AG04449 (cell line): ENCODE data around the gene GALNT10.

Source experiments
- CTCF ChIA-PET: fragments of 350-600 bp; formaldehyde crosslinking; extraction: SDS; loops from one replicate; lab custom pipeline; 2021; ENCODE audit warnings: antibody characterized with exemption; lab: Yijun Ruan, JAX
- POLR2A ChIA-PET: fragments of 400-600, 350-600 bp; formaldehyde crosslinking; extraction: SDS; loops from one replicate; lab custom pipeline; 2020; ENCODE audit warnings: antibody characterized with exemption, inconsistent platforms; lab: Yijun Ruan, JAX
- DNase-seq: peaks from one replicate; pipeline ENCODE4 v3.0.0-alpha.2; 2010; ENCODE audit warnings: low read depth, low spot score
- H3K4me3 ChIP-seq: 2 replicates; pipeline ENCODE4 v1.5.1; 2011; ENCODE audit warnings: low read depth, mild to moderate bottlenecking, control low read depth, low read length
- CTCF ChIP-seq: IDR thresholded peaks from one replicate; pipeline ENCODE4 v1.5.1; 2011; ENCODE audit warnings: mild to moderate bottlenecking, moderate library complexity, low read length, control low read depth, inconsistent platforms; ENCODE audit not compliant: insufficient read depth; ENCODE audit errors: missing control alignments

Gene GALNT10

GRCh38 chr5:154386952-154387629 is 196.6 kb downstream of the GALNT10 start:
- H3K4me3 ChIP-seq: no peak overlapping the region
- CTCF ChIA-PET: interaction anchor here (1.4 to 2.0 kb wide), 4 partner anchors 17 to 315 kb away, joined by 3 to 5 read pairs (median 4); no protein-coding TSS in a partner anchor
- POLR2A ChIA-PET: no interaction called here
- no peak for TF ChIP-seq CTCF
- no peak for DNase-seq

GRCh38 chr5:154388842-154389241 is 198.3 kb downstream of the GALNT10 start:
- no peak for TF ChIP-seq CTCF
- CTCF ChIA-PET: no interaction called here
- POLR2A ChIA-PET: no interaction called here
- no peak overlapping the region for H3K4me3 ChIP-seq
- no peak for DNase-seq

- ChIA-PET POLR2A (no interaction called here), CTCF (interaction anchor here (1.2 to 3.1 kb wide), 2 partner anchors 14 to 71 kb away, joined by 3 to 15 read pairs; no protein-coding TSS in a partner anchor)
- DNase-seq: no peak
- H3K4me3 ChIP-seq: no peak overlapping the region
- no peak for TF ChIP-seq CTCF
These were observed 199.6 kb downstream of the GALNT10 start for GRCh38 chr5:154390096-154390495.

- ChIA-PET CTCF (interaction anchor here (1.2 to 3.1 kb wide), 2 partner anchors 14 to 72 kb away, joined by 3 to 15 read pairs; no protein-coding TSS in a partner anchor), POLR2A (no interaction called here)
- TF ChIP-seq CTCF: no peak
- DNase-seq: no peak
- no peak overlapping the region for H3K4me3 ChIP-seq
These were observed 200.3 kb downstream of the GALNT10 start for GRCh38 chr5:154390746-154391359.

- DNase-seq: no peak
- TF ChIP-seq CTCF: no peak
- ChIA-PET CTCF (interaction anchor here (3.1 kb wide), 1 partner anchor 13 kb away, joined by 15 read pairs; no protein-coding TSS in a partner anchor), POLR2A (no interaction called here)
- H3K4me3 ChIP-seq: no peak overlapping the region
These were observed 201.3 kb downstream of the GALNT10 start for GRCh38 chr5:154391788-154392187.

- POLR2A ChIA-PET: interaction anchor here (0.6 kb wide), 1 partner anchor 79 kb away, joined by 3 read pairs; no protein-coding TSS in a partner anchor
- no peak for TF ChIP-seq CTCF
- DNase-seq: no peak
- H3K4me3 ChIP-seq: no peak overlapping the region
- CTCF ChIA-PET: interaction anchor here (0.6 to 1.0 kb wide), 3 partner anchors 11 to 19 kb away, joined by 3 read pairs; no protein-coding TSS in a partner anchor
These were observed 203.3 kb downstream of the GALNT10 start for GRCh38 chr5:154393850-154394249.
